Dedifferentiated amniotic fluid mesenchymal stem cell (primary cell): ENCODE results near the gene MYRIP.
"Not testable (repeated sequence)": the region's sequence is repeated elsewhere in the genome, so short reads cannot be mapped to it uniquely, and the experiment has no call there.

Experiments
- DNase-seq: peaks from one replicate; pipeline ENCODE4 v3.0.0-alpha.2; 2016; ENCODE audit errors: extremely low spot score

Gene MYRIP

GRCh38 chr3:40035177-40035576 is 225.8 kb downstream of the MYRIP start:
- no peak for DNase-seq

GRCh38 chr3:40037582-40037981 is 228.2 kb downstream of the MYRIP start:
- DNase-seq = no peak

GRCh38 chr3:40042752-40043443 is 233.5 kb downstream of the MYRIP start:
- no peak for DNase-seq

- DNase-seq = peak; percentile 74
These were observed 234.0 kb downstream of the MYRIP start for GRCh38 chr3:40043444-40043755.

GRCh38 chr3:40044487-40044886 is 235.1 kb downstream of the MYRIP start:
- DNase-seq = peak; percentile 68

- no peak for DNase-seq
These were observed 235.6 kb downstream of the MYRIP start for GRCh38 chr3:40045051-40045450.

GRCh38 chr3:40046149-40046548 is 236.7 kb downstream of the MYRIP start:
- no peak for DNase-seq

- DNase-seq = no peak
These were observed 238.0 kb downstream of the MYRIP start for GRCh38 chr3:40047406-40047805.

GRCh38 chr3:40053663-40054062 is 244.3 kb downstream of the MYRIP start:
- no peak for DNase-seq

- peak; percentile 53 for DNase-seq
These were observed 245.3 kb downstream of the MYRIP start for GRCh38 chr3:40054568-40055222.

- DNase-seq = no peak
These were observed 246.0 kb downstream of the MYRIP start for GRCh38 chr3:40055361-40055760.

- DNase-seq = no peak
These were observed 246.5 kb downstream of the MYRIP start for GRCh38 chr3:40055956-40056355.

GRCh38 chr3:40057077-40057476 is 247.7 kb downstream of the MYRIP start:
- no peak for DNase-seq

- DNase-seq = no peak
These were observed 248.4 kb downstream of the MYRIP start for GRCh38 chr3:40057786-40058185.

- DNase-seq = no peak
These were observed 259.2 kb downstream of the MYRIP start for GRCh38 chr3:40068636-40069035.

GRCh38 chr3:40070816-40071215 is 261.4 kb downstream of the MYRIP start:
- no peak for DNase-seq

GRCh38 chr3:40071683-40072238 is 262.4 kb downstream of the MYRIP start:
- no peak for DNase-seq

GRCh38 chr3:40073310-40074007 is 264.1 kb downstream of the MYRIP start:
- DNase-seq = no peak

- DNase-seq = not testable (repeated sequence)
These were observed 267.7 kb downstream of the MYRIP start for GRCh38 chr3:40077139-40077538.

GRCh38 chr3:40077828-40078492 is 268.6 kb downstream of the MYRIP start:
- not testable (repeated sequence) for DNase-seq

GRCh38 chr3:40078590-40078989 is 269.2 kb downstream of the MYRIP start:
- DNase-seq = no peak

- DNase-seq = peak; percentile 84
These were observed 269.9 kb downstream of the MYRIP start for GRCh38 chr3:40079203-40079846.
